ENCODE results near the gene ADAMTSL1.

- no peak for TF ChIP-seq CTCF (IDR thresholded peaks at IDR 0.05; ENCODE audit: low read depth, low read length, missing input control)
- no peak for TF ChIP-seq MAX (IDR thresholded peaks at IDR 0.05)
- no peak for TF ChIP-seq YY1 (IDR thresholded peaks at IDR 0.05)
- TF ChIP-seq SP1 (IDR thresholded peaks at IDR 0.05) = no peak
Observed at GRCh38 chr9:18857769-18858168, 383.8 kb downstream of the ADAMTSL1 start.
